ENCODE results near the gene TRPV2.

- TF ChIP-seq CTCF (IDR thresholded peaks at IDR 0.05; ENCODE audit: low read depth, low read length): no peak
- no peak for TF ChIP-seq MAX (IDR thresholded peaks at IDR 0.05; ENCODE audit: low read depth, low read length)
These were observed 46.2 kb downstream of the TRPV2 start for GRCh38 chr17:16461606-16461866.

Data from NB4 (cell line).